HG02642 (cell line): Measurements from ENCODE around the gene FAM174A.
A peak's percentile ranks its signal among the peaks of the same experiment; 100 is the strongest.

Experiments
- ATAC-seq: cut with Tn5 transposase; IDR thresholded peaks from one replicate; pipeline ENCODE4 v1.9.1; 2021; ENCODE audit warnings: mild to moderate bottlenecking; ENCODE audit not compliant: unreplicated experiment, poor library complexity

Gene FAM174A

GRCh38 chr5:100535060-100536005 is at the start of gene FAM174A:
TSS of gene FAM174A (plus strand) at chr5:100535374. CDS start at chr5:100535531, 157 bp downstream.
- peak; percentile 99 for ATAC-seq

- ATAC-seq = no peak
Observed at GRCh38 chr5:100493996-100494395, 41.2 kb upstream of the FAM174A start.

- no peak for ATAC-seq
Observed at GRCh38 chr5:100496296-100496695, 38.9 kb upstream of the FAM174A start.

- ATAC-seq = no peak
Observed at GRCh38 chr5:100502684-100503083, 32.5 kb upstream of the FAM174A start.

- ATAC-seq = no peak
Observed at GRCh38 chr5:100505984-100506670, 29.0 kb upstream of the FAM174A start.

GRCh38 chr5:100516285-100516684 is 18.9 kb upstream of the FAM174A start:
- ATAC-seq = no peak

GRCh38 chr5:100517301-100517974 is 17.7 kb upstream of the FAM174A start:
- ATAC-seq = peak; percentile 54

- no peak for ATAC-seq
Observed at GRCh38 chr5:100518377-100518776, 16.8 kb upstream of the FAM174A start.

- no peak for ATAC-seq
Observed at GRCh38 chr5:100519075-100519474, 16.1 kb upstream of the FAM174A start.

- ATAC-seq = no peak
Observed at GRCh38 chr5:100520348-100520747, 14.8 kb upstream of the FAM174A start.

GRCh38 chr5:100537946-100538345 is 2.8 kb downstream of the FAM174A start:
- ATAC-seq = no peak

- no peak for ATAC-seq
Observed at GRCh38 chr5:100539519-100539918, 4.3 kb downstream of the FAM174A start.

GRCh38 chr5:100542086-100542485 is 6.9 kb downstream of the FAM174A start:
- no peak for ATAC-seq

GRCh38 chr5:100546001-100546400 is 10.8 kb downstream of the FAM174A start:
- no peak for ATAC-seq

GRCh38 chr5:100550531-100551051 is 15.4 kb downstream of the FAM174A start:
- ATAC-seq = peak; percentile 94

GRCh38 chr5:100551183-100551582 is 16.0 kb downstream of the FAM174A start:
- ATAC-seq = peak; percentile 6

GRCh38 chr5:100553209-100553608 is 18.0 kb downstream of the FAM174A start:
- no peak for ATAC-seq

- no peak for ATAC-seq
Observed at GRCh38 chr5:100560860-100561259, 25.7 kb downstream of the FAM174A start.

- ATAC-seq = no peak
Observed at GRCh38 chr5:100562821-100563220, 27.6 kb downstream of the FAM174A start.

GRCh38 chr5:100566382-100567141 is 31.4 kb downstream of the FAM174A start:
- ATAC-seq = no peak
